Effector memory CD8-positive, alpha-beta T cell (primary cell): ENCODE data around the gene MCL1.

ENCODE experiments used
- ATAC-seq: fragments of 150-1000 bp; cut with Tn5 transposase; replicated peaks from 2 replicates; pipeline ENCODE4 v1.10.0; 2021; ENCODE audit warnings: mild to moderate bottlenecking, moderate library complexity
- DNase-seq, 3 experiments: peaks; one replicate each; pipeline ENCODE4 v3.0.0; 2021
- H3K27ac Mint-ChIP-seq, 2 donors: one replicate each; pipeline ENCODE4 v1.8.0; 2022; ENCODE audit warnings: mild to moderate bottlenecking in 2 of 2, mixed read lengths in 2 of 2, moderate library complexity in 2 of 2
- H3K27me3 Mint-ChIP-seq, 2 donors: one replicate each; pipeline ENCODE4 v1.8.0; 2022; ENCODE audit warnings: mixed read lengths in 2 of 2
- H3K36me3 Mint-ChIP-seq: one replicate; pipeline ENCODE4 v1.8.0; 2022; ENCODE audit warnings: mild to moderate bottlenecking, moderate library complexity, mixed read lengths; ENCODE audit not compliant: insufficient read depth
- H3K4me1 Mint-ChIP-seq, 2 donors: one replicate each; pipeline ENCODE4 v1.8.0; 2022; ENCODE audit warnings: low read depth in 2 of 2, mixed read lengths in 2 of 2
- H3K4me3 Mint-ChIP-seq, 2 donors: one replicate each; pipeline ENCODE4 v1.8.0; 2022; ENCODE audit warnings: mild to moderate bottlenecking in 2 of 2, mixed read lengths in 2 of 2, moderate library complexity in 2 of 2
- H3K9me3 Mint-ChIP-seq, 2 donors: one replicate each; pipeline ENCODE4 v1.8.0; 2022; ENCODE audit warnings: mixed read lengths in 2 of 2

Gene MCL1

GRCh38 chr1:150528196-150528595 is 51.2 kb downstream of the MCL1 start:
- H3K27me3 Mint-ChIP-seq: no peaks in the 10 kb centered on the region
- no peaks in the 10 kb centered on the region for H3K9me3 Mint-ChIP-seq
- no peak for DNase-seq
- no peaks in the 10 kb centered on the region for H3K36me3 Mint-ChIP-seq
- no peak for ATAC-seq
- H3K4me3 Mint-ChIP-seq: no peak overlapping the region
- no peak overlapping the region for H3K27ac Mint-ChIP-seq
- peaks cover 4 to 5% of the 10 kb centered on the region in 2 donors for H3K4me1 Mint-ChIP-seq

GRCh38 chr1:150525348-150525747 is 54.1 kb downstream of the MCL1 start:
- H3K4me3 Mint-ChIP-seq: no peak overlapping the region
- peaks cover 3% of the 10 kb centered on the region for H3K36me3 Mint-ChIP-seq
- no peaks in the 10 kb centered on the region for H3K27me3 Mint-ChIP-seq
- H3K9me3 Mint-ChIP-seq: no peaks in the 10 kb centered on the region
- no peak overlapping the region for H3K27ac Mint-ChIP-seq
- ATAC-seq: no peak
- DNase-seq: no peak
- no peaks in the 10 kb centered on the region for H3K4me1 Mint-ChIP-seq
